ENCODE results near the gene PKP3.

GRCh38 chr11:395866-396265 is 1.9 kb downstream of the PKP3 start:
- TF ChIP-seq CTCF (IDR thresholded peaks at IDR 0.05) (no peak), ZFX (IDR thresholded peaks at IDR 0.05; ENCODE audit: borderline replicate concordance) (no peak)
